Measurements from ENCODE around the gene SIAH2.

SIAH2 gene

GRCh38 chr3:150771600-150771999, 8.6 kb upstream of the SIAH2 start:
- no peak overlapping the region for H3K9ac ChIP-seq (ENCODE audit: low read depth, low read length)
- no peak overlapping the region for H3K4me2 ChIP-seq (ENCODE audit: low read length)

DNA sequence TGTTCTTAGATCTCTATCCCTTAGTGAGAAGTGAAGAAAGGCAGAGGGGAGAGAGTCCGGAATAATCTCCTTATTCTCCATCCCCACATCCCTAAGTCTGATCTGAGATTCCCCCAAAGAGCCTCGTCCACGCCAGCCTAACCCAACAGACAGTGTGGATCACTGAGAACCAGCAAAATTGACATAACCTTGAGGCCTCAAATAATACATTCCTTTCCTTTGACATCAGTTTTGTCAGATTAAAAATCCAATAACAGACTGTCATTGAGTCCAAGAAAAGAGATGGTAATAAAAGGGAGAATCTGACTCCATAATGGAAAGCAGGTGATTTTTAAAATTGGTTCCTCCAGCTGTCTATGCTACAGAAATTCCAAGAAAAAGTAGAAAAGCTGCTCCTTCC, 7.7 kb upstream of the SIAH2 start:
- Histone ChIP-seq H3K36me3 (ENCODE audit: insufficient read depth, low read length) (no peaks in the 10 kb centered on the region), H3K4me3 (ENCODE audit: low read length) (no peak overlapping the region), H3K4me1 (ENCODE audit: control insufficient read depth, insufficient read depth, low read length) (peaks cover 24% of the 10 kb centered on the region), H3K9ac (ENCODE audit: low read depth, low read length) (no peak overlapping the region), H3K4me2 (ENCODE audit: low read length) (no peak overlapping the region), H3K9me3 (replicated peaks; ENCODE audit: low read length) (no peaks in the 10 kb centered on the region), H3K27me3 (ENCODE audit: control insufficient read depth, insufficient read depth, low read length) (no peaks in the 10 kb centered on the region)

More at GRCh38 chr3:150771600-150771999, 8.6 kb upstream of the SIAH2 start:
- H3K4me1 ChIP-seq (ENCODE audit: control insufficient read depth, insufficient read depth, low read length) = peaks cover 20% of the 10 kb centered on the region
- no peaks in the 10 kb centered on the region for H3K27me3 ChIP-seq (ENCODE audit: control insufficient read depth, insufficient read depth, low read length)
- H3K4me3 ChIP-seq (ENCODE audit: low read length) = no peak overlapping the region
- no peaks in the 10 kb centered on the region for H3K36me3 ChIP-seq (ENCODE audit: insufficient read depth, low read length)
- no peaks in the 10 kb centered on the region for H3K9me3 ChIP-seq (replicated peaks; ENCODE audit: low read length)

GRCh38 chr3:150766742-150767141, 3.8 kb upstream of the SIAH2 start:
- Histone ChIP-seq H3K4me2 (ENCODE audit: low read length) (no peak overlapping the region), H3K36me3 (ENCODE audit: insufficient read depth, low read length) (no peaks in the 10 kb centered on the region), H3K9ac (ENCODE audit: low read depth, low read length) (no peak overlapping the region), H3K4me3 (ENCODE audit: low read length) (no peak overlapping the region), H3K4me1 (ENCODE audit: control insufficient read depth, insufficient read depth, low read length) (peaks cover 17% of the 10 kb centered on the region), H3K9me3 (replicated peaks; ENCODE audit: low read length) (no peaks in the 10 kb centered on the region), H3K27me3 (ENCODE audit: control insufficient read depth, insufficient read depth, low read length) (no peaks in the 10 kb centered on the region)

- Histone ChIP-seq H3K4me3 (ENCODE audit: low read length) (no peak overlapping the region), H3K27me3 (ENCODE audit: control insufficient read depth, insufficient read depth, low read length) (no peaks in the 10 kb centered on the region), H3K36me3 (ENCODE audit: insufficient read depth, low read length) (no peaks in the 10 kb centered on the region), H3K4me2 (ENCODE audit: low read length) (no peak overlapping the region), H3K9ac (ENCODE audit: low read depth, low read length) (no peak overlapping the region), H3K9me3 (replicated peaks; ENCODE audit: low read length) (no peaks in the 10 kb centered on the region), H3K4me1 (ENCODE audit: control insufficient read depth, insufficient read depth, low read length) (peaks cover 18% of the 10 kb centered on the region)
These were observed 3.2 kb upstream of the SIAH2 start for GRCh38 chr3:150765949-150766720.

GRCh38 chr3:150764967-150765366, 2.0 kb upstream of the SIAH2 start:
- Histone ChIP-seq H3K27me3 (ENCODE audit: control insufficient read depth, insufficient read depth, low read length) (no peaks in the 10 kb centered on the region), H3K4me1 (ENCODE audit: control insufficient read depth, insufficient read depth, low read length) (peaks cover 19% of the 10 kb centered on the region), H3K4me3 (ENCODE audit: low read length) (no peak overlapping the region), H3K9me3 (replicated peaks; ENCODE audit: low read length) (no peaks in the 10 kb centered on the region), H3K4me2 (ENCODE audit: low read length) (no peak overlapping the region), H3K9ac (ENCODE audit: low read depth, low read length) (no peak overlapping the region), H3K36me3 (ENCODE audit: insufficient read depth, low read length) (no peaks in the 10 kb centered on the region)

GRCh38 chr3:150764566-150764965, 1.6 kb upstream of the SIAH2 start:
- H3K36me3 ChIP-seq (ENCODE audit: insufficient read depth, low read length) = peaks cover 2% of the 10 kb centered on the region
- peak overlapping the region; percentile 86 for H3K4me2 ChIP-seq (ENCODE audit: low read length)
- peak overlapping the region; percentile 87 for H3K9ac ChIP-seq (ENCODE audit: low read depth, low read length)
- peaks cover 19% of the 10 kb centered on the region for H3K4me1 ChIP-seq (ENCODE audit: control insufficient read depth, insufficient read depth, low read length)
- H3K9me3 ChIP-seq (replicated peaks; ENCODE audit: low read length) = no peaks in the 10 kb centered on the region
- H3K27me3 ChIP-seq (ENCODE audit: control insufficient read depth, insufficient read depth, low read length) = no peaks in the 10 kb centered on the region
- peak overlapping the region; percentile 73 for H3K4me3 ChIP-seq (ENCODE audit: low read length)

- H3K4me2 ChIP-seq (ENCODE audit: low read length) = peak overlapping the region; percentile 86
- peak overlapping the region; percentile 87 for H3K9ac ChIP-seq (ENCODE audit: low read depth, low read length)
- peak overlapping the region; percentile 73 for H3K4me3 ChIP-seq (ENCODE audit: low read length)
- no peaks in the 10 kb centered on the region for H3K27me3 ChIP-seq (ENCODE audit: control insufficient read depth, insufficient read depth, low read length)
- no peaks in the 10 kb centered on the region for H3K9me3 ChIP-seq (replicated peaks; ENCODE audit: low read length)
- H3K36me3 ChIP-seq (ENCODE audit: insufficient read depth, low read length) = peaks cover 8% of the 10 kb centered on the region
- H3K4me1 ChIP-seq (ENCODE audit: control insufficient read depth, insufficient read depth, low read length) = peaks cover 19% of the 10 kb centered on the region
These were observed 993 bp upstream of the SIAH2 start for GRCh38 chr3:150763841-150764483.

- peak overlapping the region; percentile 73 for H3K4me3 ChIP-seq (ENCODE audit: low read length)
- H3K36me3 ChIP-seq (ENCODE audit: insufficient read depth, low read length) = peaks cover 8% of the 10 kb centered on the region
- peak overlapping the region; percentile 87 for H3K9ac ChIP-seq (ENCODE audit: low read depth, low read length)
- peaks cover 19% of the 10 kb centered on the region for H3K4me1 ChIP-seq (ENCODE audit: control insufficient read depth, insufficient read depth, low read length)
- peak overlapping the region; percentile 86 for H3K4me2 ChIP-seq (ENCODE audit: low read length)
- no peaks in the 10 kb centered on the region for H3K27me3 ChIP-seq (ENCODE audit: control insufficient read depth, insufficient read depth, low read length)
- H3K9me3 ChIP-seq (replicated peaks; ENCODE audit: low read length) = no peaks in the 10 kb centered on the region
These were observed 277 bp downstream of the SIAH2 start for GRCh38 chr3:150762662-150763121.

GRCh38 chr3:150761831-150762661, 923 bp downstream of the SIAH2 start:
- Histone ChIP-seq H3K9ac (ENCODE audit: low read depth, low read length) (peak overlapping the region; percentile 87), H3K9me3 (replicated peaks; ENCODE audit: low read length) (no peaks in the 10 kb centered on the region), H3K27me3 (ENCODE audit: control insufficient read depth, insufficient read depth, low read length) (no peaks in the 10 kb centered on the region), H3K4me2 (ENCODE audit: low read length) (peak overlapping the region; percentile 86), H3K36me3 (ENCODE audit: insufficient read depth, low read length) (peaks cover 13% of the 10 kb centered on the region), H3K4me3 (ENCODE audit: low read length) (peak overlapping the region; percentile 73), H3K4me1 (ENCODE audit: control insufficient read depth, insufficient read depth, low read length) (peaks cover 19% of the 10 kb centered on the region)

- Histone ChIP-seq H3K36me3 (ENCODE audit: insufficient read depth, low read length) (peaks cover 16% of the 10 kb centered on the region), H3K4me1 (ENCODE audit: control insufficient read depth, insufficient read depth, low read length) (peaks cover 14% of the 10 kb centered on the region), H3K27me3 (ENCODE audit: control insufficient read depth, insufficient read depth, low read length) (no peaks in the 10 kb centered on the region), H3K9me3 (replicated peaks; ENCODE audit: low read length) (no peaks in the 10 kb centered on the region), H3K4me2 (ENCODE audit: low read length) (peak overlapping the region; percentile 86), H3K4me3 (ENCODE audit: low read length) (peak overlapping the region; percentile 73), H3K9ac (ENCODE audit: low read depth, low read length) (peak overlapping the region; percentile 87)
These were observed 2.4 kb downstream of the SIAH2 start for GRCh38 chr3:150760431-150761200.

- H3K9ac ChIP-seq (ENCODE audit: low read depth, low read length) = no peak overlapping the region
- peak overlapping the region; percentile 73 for H3K4me3 ChIP-seq (ENCODE audit: low read length)
- H3K4me2 ChIP-seq (ENCODE audit: low read length) = peak overlapping the region; percentile 86
- peaks cover 14% of the 10 kb centered on the region for H3K4me1 ChIP-seq (ENCODE audit: control insufficient read depth, insufficient read depth, low read length)
- H3K36me3 ChIP-seq (ENCODE audit: insufficient read depth, low read length) = peaks cover 16% of the 10 kb centered on the region
- no peaks in the 10 kb centered on the region for H3K27me3 ChIP-seq (ENCODE audit: control insufficient read depth, insufficient read depth, low read length)
- no peaks in the 10 kb centered on the region for H3K9me3 ChIP-seq (replicated peaks; ENCODE audit: low read length)
These were observed 3.0 kb downstream of the SIAH2 start for GRCh38 chr3:150759947-150760346.
